Measurements from ENCODE around the gene UST.

The UST gene

GRCh38 chr6:148746363-148747144, at the start of gene UST:
UST (plus strand) TSS chr6:148747030; CDS start chr6:148747431, 401 bp downstream.
- peak; percentile 78 to 79 for DNase-seq

GRCh38 chr6:148697895-148698440, 48.9 kb upstream of the UST start:
- no peak for DNase-seq

GRCh38 chr6:148698671-148699180, 48.1 kb upstream of the UST start:
- DNase-seq, result no peak

GRCh38 chr6:148700047-148700715, 46.6 kb upstream of the UST start:
- DNase-seq, result no peak

- DNase-seq, result peak; percentile 15 to 53
These were observed 46.0 kb upstream of the UST start for GRCh38 chr6:148700741-148701311.

GRCh38 chr6:148701375-148701774, 45.5 kb upstream of the UST start:
- no peak for DNase-seq

- no peak for DNase-seq
These were observed 42.9 kb upstream of the UST start for GRCh38 chr6:148703900-148704299.

- no peak for DNase-seq
These were observed 42.2 kb upstream of the UST start for GRCh38 chr6:148704400-148705246.

GRCh38 chr6:148708707-148709106, 38.1 kb upstream of the UST start:
- DNase-seq, result no peak

- no peak for DNase-seq
These were observed 37.3 kb upstream of the UST start for GRCh38 chr6:148709577-148709976.

GRCh38 chr6:148711833-148712654, 34.8 kb upstream of the UST start:
- DNase-seq, result no peak

- no peak for DNase-seq
These were observed 33.6 kb upstream of the UST start for GRCh38 chr6:148713033-148713738.

GRCh38 chr6:148713921-148714320, 32.9 kb upstream of the UST start:
- DNase-seq, result no peak

- DNase-seq, result no peak
These were observed 30.0 kb upstream of the UST start for GRCh38 chr6:148716811-148717210.

GRCh38 chr6:148720406-148720805, 26.4 kb upstream of the UST start:
- DNase-seq, result no peak

- DNase-seq, result no peak
These were observed 25.9 kb upstream of the UST start for GRCh38 chr6:148720897-148721296.

- no peak for DNase-seq
These were observed 23.3 kb upstream of the UST start for GRCh38 chr6:148723484-148723883.

- no peak for DNase-seq
These were observed 22.4 kb upstream of the UST start for GRCh38 chr6:148724428-148724827.

- DNase-seq, result no peak
These were observed 19.7 kb upstream of the UST start for GRCh38 chr6:148727104-148727503.

GRCh38 chr6:148735989-148736388, 10.8 kb upstream of the UST start:
- no peak for DNase-seq

Data from CD4-positive, alpha-beta T cell treated with Interleukin-4 for 1 hour (primary cell).